HG03457 (cell line): ENCODE data around the gene NID2.

Experiments used
- ATAC-seq: cut with Tn5 transposase; IDR thresholded peaks from one replicate; pipeline ENCODE4 v1.9.1; 2021; ENCODE audit warnings: moderate number of reproducible peaks; ENCODE audit not compliant: unreplicated experiment

Gene NID2

GRCh38 chr14:52006361-52006760 is 62.5 kb downstream of the NID2 start:
- no peak for ATAC-seq

DNA sequence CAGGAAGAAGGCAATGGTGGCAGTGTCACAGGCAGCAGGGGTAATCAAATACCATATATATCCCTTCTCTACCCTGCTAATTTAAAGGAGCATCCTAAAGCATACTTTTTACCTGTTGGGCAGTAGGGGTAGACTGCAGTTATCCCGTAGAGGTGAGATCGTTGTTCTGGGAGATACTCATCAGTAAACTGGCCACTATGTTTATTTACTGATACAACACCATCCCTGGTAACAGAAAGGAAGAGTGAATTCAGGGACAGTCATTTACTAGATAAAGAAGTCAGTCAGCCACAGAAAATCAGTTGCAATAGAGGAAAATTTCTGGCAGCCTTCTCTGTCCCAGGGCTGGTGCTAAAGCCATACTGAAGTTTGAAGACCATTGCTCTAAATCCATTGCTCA is 63.2 kb downstream of the NID2 start:
- ATAC-seq, result no peak

DNA sequence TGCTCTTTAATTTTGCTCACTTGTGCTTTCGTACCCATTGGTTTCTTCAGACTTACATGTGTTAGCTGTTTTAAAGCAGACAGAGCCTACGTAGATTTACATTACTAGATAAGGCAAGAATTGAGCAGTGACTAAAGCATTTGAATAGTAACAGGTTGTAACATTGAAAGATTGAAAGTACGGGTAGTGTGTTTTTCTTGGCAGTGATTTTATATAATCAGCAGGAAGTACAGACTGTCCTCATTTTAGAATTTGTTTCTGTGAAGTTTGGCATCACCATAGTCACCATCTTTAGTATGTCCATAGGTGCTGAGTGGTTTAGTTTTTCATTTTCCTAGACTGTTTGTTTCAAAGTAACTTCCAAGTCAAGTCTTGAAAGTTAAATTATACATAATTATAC is 65.5 kb downstream of the NID2 start:
- no peak for ATAC-seq

- ATAC-seq, result no peak
These were observed 66.3 kb downstream of the NID2 start for GRCh38 chr14:52002542-52002941.

GRCh38 chr14:52000696-52001095 is 68.2 kb downstream of the NID2 start:
- ATAC-seq, result no peak

DNA sequence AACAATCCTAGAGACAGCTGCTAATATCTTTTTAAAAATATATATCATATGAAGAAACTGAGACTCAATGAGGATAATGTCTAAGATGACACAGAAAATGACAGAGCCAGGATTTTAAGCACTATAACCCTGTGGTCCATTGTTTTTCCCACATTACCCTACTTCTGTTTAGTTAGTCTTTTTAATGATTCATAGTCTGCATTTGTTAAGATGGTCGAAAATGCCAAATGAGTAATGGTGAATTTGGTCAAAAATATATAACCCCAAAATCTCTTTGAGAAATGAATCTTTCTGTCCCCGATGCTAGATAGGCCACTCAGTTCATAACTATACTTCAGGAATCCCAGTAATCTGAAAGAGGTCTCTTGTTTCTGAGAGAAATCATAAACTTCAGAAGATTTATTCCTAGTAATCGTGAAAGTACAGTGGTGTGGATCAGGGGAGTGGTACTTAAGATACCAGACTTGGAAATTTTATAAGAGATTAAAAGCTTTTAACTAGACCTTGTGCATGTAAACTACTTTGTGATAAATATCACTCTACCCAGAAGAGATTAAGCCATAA is 68.8 kb downstream of the NID2 start:
- no peak for ATAC-seq

DNA sequence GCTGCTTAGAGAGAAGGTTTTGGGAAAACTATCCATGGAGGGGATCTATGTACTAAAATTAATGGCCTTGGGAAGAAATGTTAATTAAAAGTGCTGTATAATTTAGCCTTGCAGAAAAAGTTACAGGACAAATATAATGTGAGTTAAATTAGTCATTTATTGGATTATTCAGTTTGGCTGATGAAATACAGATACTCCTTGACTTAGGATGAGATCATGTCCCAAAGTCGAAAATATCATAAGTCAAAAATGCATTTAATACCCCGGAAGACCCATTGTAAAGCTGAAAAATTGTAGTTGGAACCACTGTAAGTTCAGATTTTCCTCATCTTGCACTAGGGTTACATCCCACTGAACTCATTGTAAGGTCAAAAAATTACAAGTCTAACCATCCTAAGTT is 69.8 kb downstream of the NID2 start:
- no peak for ATAC-seq

GRCh38 chr14:51998348-51998747 is 70.5 kb downstream of the NID2 start:
- no peak for ATAC-seq

DNA sequence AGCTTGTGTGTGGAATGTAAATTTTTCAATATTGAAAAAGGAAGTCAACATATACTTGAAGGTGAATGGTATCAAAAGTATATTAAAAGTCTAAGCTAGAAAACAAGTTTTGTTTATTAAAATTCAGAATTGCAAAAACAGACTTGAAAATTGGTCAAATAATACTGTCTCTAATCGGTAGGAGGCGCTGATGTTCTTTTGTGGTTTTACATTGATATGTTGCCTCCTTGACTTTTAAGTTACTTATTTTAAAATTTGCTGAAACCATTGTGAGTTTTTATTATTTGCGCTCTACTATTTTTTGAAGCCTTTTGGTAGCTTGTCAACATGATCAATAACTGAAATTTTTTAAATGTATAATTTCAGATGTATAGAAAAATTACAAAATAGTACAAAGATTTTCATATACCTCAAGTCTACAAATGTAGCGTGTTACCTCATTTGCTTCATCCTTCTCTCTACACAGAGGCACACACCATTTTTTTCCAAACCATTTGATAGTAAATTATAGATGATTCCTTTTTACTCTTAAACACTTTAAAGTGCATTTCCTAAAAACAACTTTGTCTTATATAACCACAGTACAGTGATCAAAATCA is 72.6 kb downstream of the NID2 start:
- ATAC-seq, result no peak

DNA sequence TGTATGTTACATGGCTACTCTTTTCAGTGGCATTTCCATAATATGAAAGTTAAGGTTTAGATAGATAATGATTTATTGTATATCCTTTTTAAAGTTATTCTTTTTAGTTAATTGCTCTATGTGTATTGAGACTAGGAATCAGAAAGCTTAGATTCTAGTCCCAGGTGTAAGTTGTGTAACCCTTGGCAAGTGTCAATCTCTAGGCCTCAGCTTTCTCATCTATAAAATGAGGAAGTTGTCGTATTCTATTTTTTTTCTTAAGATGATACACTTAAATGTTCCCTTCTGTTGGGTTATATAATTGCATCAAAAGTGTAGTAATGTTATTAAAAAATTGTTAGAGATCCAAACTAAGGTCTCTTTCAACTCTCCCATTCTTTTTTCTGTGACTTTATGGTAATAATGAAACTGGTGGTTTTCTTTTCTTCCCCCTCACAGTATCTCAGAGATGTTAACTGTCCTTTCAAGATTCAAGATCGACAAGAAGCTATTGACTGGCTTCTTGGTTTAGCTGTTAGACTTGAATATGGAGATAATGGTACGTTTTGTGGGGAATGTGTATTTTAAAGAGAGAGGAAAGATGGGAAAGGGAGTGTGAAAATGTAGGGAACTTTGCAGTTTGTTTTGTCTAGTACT is 75.5 kb downstream of the NID2 start:
- ATAC-seq, result no peak

GRCh38 chr14:51990488-51990887 is 78.4 kb downstream of the NID2 start:
- no peak for ATAC-seq

- peak; percentile 72 for ATAC-seq
These were observed 79.3 kb downstream of the NID2 start, which contains the start of gene RTRAF for GRCh38 chr14:51989293-51990234. RTRAF (plus strand) TSS chr14:51989546; CDS start chr14:51989640, 94 bp downstream.

DNA sequence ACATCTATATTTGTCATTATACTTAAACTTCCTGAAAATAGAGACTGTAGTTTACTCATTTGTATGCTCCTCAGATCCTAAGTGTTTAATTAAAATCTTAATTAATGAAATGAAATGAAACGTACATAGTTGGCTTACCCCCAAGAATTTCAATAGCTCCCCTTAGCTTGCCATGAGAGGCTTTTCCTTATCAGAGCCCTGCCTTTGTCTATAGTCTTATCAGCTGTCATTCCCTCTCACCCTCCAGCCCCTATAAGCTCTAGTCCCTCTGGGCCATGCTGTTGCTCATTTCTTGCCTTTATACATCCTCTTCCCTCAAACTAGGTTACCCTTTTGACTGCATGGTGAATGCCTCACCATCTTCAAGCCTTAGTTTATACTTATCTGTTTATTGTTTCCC is 80.6 kb downstream of the NID2 start:
- no peak for ATAC-seq

- ATAC-seq, result no peak
These were observed 87.5 kb downstream of the NID2 start for GRCh38 chr14:51981218-51981854.

DNA sequence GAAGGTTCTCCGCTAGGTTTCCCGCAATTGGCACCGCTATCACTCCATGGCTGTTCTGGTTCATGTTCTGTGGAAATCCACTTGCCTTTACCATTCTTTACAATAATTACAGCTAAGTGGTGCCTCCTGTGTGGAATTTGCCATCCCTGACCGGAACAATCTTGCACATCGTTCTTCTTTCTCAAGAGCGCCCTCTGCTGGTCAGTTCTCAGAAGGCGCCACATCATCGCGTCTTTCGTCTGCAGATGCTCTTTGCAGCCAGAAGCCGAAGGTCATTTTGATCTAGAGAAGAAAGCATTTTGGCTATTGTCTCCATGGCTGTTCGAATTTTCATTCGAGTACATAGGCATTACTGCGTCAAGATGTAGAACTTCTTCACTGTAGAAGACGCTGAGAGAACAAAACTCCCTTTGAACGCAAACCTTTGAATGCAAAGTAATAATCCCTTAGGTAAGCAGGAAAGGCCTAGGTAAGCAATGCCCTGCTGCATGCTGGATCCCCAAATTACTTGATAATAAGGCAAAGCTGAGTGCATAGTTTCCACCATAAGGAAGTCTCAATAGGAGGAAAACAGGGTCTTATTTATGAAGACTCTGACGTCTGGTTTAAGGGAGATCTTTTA is 89.7 kb downstream of the NID2 start:
- ATAC-seq, result no peak

DNA sequence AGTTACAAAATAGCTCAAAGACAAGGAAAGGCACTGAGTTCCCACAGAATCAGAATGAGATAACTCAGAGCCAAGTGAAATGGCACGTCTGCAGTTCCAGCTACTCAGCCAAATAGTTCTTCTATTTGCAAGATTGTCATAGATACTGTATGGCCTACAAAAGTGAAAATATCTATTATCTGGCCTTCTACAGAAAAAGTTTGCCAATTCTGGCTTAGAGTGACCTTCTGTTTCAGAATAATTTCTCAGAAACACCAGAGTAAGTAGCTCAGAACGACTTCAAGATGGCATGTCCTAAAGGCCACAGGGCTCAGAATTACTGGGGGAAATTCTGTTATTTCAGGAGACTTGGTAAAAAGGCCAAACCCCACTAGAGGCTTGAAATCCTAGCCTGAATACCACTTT is 90.2 kb downstream of the NID2 start:
- no peak for ATAC-seq

GRCh38 chr14:51977075-51977474 is 91.8 kb downstream of the NID2 start:
- no peak for ATAC-seq

- ATAC-seq, result no peak
These were observed 96.3 kb downstream of the NID2 start for GRCh38 chr14:51972566-51972965.

DNA sequence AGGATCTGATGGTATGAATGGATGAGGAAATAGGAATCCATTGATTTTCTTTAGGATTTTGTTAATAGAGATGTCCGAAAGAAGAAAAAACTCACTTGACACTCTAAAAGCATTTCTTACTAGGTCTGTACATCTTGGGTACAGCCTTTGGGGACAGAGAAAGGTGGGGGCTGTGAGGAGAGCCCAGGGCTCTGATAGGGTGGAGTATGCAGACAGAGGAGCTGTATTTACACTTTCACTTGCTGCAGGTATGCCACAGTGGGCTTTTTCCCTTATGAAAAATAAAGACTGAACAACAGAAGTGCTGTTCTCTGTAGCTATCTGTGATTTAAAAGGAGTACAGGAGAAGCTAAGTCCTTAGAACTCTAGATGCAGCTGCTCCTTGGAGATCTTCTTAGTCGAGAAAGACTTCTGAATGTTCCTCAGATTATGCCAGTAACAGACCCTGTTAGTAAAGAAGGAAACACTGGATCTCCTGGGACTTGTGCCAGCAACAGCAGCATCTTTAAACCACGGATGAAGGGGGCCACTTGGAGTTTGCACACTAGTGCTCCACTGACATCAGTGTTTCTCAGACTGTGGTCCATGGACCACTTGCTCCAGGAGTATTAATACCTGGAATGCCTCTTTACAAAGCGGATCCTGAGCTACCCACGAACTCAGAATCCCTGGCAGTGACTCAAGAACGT is 98.9 kb downstream of the NID2 start:
- no peak for ATAC-seq

- no peak for ATAC-seq
These were observed 101.3 kb downstream of the NID2 start for GRCh38 chr14:51967521-51967920.
